Iris pigment epithelial cell (primary cell): Measurements from ENCODE around the gene CASP10.
"Not testable (repeated sequence)": the region's sequence is repeated elsewhere in the genome, so short reads cannot be mapped to it uniquely, and the experiment has no call there.

Source experiments
- DNase-seq: peaks from one replicate; pipeline ENCODE4 v3.0.0-alpha.2; 2011; ENCODE audit warnings: low read depth

The CASP10 gene

DNA sequence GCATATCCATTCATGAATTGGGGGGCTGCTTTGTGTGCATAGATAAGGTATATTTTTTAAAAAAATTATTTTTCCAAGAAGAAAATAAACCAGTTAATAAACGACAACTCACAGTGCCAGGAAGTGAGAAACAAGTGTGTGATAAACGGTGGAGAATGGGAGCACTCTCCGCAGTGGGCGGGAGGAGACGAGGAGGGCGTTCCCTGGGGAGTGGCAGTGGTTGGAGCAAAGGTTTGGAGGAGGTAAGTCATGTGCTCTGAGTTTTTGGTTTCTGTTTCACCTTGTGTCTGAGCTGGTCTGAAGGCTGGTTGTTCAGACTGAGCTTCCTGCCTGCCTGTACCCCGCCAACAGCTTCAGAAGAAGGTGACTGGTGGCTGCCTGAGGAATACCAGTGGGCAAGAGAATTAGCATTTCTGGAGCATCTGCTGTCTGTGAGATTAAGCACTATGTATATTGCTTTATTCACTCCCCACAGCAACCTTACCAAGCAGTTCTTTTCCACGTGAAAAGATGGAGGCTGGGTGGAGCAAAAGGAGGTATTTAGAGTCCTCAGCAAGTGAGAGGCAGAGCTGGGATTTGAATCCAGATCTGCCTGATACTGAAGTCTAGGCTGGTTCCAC is 50.4 kb downstream of the CASP10 start:
- DNase-seq = peak; percentile 39

DNA sequence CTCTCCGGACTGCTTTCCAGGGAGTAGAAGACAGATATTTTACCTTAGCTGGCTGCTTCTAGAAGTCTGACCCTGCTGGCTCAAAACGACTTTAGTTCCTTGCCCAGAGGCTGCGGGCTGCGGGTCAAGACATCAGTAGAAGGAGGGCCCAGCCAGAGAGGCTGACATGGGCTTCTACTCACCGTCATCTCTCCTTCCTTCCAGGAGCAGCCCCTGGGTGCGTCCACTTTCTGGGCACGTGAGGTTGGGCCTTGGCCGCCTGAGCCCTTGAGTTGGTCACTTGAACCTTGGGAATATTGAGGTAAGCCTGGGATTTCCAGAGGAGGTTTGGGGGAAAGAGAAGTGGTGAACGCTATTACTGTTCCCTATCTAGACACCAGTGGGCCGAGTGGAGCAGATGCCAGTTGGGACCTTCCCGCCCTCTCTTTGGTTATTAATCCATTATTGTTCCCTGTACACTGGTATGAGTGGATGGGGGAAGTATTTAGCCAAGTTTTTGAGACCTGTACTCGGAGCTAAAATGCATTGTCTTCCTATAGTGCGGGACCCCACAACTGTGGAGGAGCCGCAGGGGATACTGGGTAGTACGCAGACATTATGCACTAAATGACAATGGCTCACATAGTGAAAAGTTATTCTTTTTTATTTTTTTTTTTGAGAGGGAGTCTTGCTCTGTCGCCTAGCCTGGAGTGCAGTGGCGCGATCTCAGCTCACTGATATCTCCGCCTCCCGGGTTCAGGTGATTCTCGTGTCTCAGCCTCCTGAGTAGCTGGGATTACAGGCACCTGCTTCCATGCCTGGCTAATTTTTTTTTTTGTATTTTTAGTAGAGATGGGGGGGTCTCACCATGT is 51.1 kb downstream of the CASP10 start:
- DNase-seq = no peak

DNA sequence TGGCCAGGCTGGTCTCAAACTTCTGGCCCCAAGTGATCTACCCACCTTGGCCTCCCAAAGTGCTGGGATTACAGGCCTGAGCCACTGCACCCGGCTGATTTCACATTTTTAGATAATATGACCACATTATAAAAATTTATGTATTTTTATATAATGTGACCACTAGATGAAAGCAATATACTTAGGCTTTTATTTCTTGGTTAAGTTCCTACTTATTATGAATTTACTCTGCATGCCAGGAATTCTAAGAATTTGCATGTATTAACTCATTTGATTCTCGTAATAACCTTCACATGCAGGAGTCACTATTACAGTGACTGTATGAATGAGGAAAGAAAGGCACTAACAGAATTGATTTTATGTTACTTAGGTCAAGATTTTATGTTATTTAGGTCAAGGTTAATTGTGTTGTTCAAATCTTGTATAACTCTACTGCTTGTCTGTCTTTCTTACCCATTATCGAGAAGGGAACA is 51.8 kb downstream of the CASP10 start:
- DNase-seq = peak; percentile 30

DNA sequence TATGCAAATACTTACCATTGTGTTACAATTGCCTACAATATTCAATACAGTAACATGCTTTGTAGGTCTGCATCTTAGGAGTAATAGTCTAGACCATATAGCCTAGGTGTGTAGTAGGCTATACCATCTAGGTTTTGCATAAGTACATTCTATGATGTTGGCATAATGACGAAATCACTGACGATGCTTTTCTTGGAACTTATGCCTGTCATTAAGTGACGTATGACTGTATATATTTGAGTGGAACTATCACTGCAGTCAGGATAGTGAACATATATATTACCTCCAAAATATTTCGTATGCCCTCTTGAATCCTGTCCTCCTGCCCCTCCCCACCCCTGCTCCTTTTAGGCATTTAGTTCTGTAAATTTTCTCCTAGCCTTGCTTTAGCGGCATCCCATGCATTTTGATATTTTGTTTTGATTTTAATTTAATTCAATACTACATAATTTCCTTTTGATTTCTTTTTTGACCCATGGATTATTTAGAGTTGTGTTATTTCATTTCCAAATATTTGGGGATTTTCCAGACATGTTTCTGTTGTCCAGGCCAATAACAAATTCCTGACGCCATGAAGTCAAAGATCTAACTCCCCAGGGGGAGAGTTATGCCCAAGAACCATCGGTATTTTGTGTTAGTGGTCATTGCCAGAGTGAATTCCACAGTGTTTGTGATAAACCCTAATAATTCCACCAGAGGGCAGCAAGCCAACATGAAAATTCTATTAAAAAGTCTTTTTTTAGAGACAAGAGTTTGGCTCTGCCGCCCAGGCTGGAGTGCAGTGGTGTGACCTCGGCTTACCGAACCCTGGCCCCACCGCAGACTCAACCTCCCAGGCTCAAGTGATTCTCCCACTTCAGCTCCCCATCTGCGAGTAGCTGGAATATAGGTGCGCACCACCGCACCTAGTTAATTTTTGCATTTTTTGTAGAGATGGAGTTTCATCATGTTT is 53.2 kb downstream of the CASP10 start:
- peak; percentile 74 for DNase-seq

DNA sequence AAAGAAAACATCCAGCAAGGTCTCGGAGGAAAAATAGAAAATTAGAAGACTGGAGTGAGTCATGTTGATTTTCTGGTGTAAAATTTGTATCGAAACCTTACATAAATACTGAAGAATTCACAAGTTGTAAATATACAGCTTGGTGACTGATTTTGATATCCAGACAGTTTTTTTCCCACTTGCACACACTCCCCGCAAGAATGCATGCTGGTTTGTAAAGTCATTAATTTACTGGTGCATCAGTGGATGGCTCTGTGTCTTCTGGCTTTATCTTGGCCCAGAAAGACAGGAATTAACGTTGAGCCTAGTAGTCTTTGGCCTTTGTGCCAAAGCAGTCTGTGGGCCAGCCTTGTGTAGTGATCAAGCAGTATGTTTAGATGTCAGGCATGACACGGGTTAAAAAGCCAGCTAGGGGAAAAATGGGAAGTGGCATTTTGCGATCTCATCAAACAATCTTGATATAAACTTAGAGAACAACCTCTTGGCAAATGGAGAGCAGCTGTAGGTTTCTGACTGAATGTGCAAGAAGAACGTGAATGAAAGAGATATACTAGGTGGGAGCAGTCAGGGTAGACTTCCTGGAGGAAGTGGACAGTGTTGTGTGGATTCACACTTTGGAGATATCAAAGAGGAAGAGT is 54.7 kb downstream of the CASP10 start:
- no peak for DNase-seq

DNA sequence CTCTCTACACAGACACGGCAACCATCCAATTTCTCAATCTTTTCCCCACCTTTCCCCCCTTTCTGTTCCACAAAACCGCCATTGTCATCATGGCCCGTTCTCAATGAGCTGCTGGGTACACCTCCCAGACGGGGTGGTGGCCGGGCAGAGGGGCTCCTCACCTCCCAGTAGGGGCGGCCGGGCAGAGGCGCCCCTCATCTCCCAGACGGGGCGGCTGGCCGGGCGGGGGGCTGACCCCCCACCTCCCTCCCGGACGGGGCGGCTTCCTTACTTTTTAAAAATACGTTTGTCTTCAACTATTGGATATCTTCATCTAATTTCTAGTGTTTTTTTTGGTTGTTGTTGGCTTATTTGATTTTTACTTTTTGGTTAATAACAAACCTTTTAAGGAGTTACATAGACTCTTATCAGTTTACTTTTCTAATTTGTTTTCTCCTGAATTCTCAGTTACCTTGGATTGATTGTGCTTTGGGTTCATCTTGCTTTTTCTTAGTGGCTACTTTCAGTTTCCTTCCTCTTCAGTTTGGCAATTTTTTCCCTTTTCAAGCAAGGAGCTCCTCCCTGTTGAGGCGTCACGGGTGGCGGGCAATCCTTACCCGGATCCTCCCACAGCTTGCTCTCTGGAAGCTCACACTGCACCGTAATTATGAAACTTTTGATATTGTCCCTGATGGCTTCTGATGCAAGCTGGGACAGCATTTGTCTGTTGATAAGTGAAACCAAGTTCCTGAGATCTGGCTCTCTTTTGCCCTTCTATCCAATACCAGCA is 56.4 kb downstream of the CASP10 start:
- DNase-seq = not testable (repeated sequence)

DNA sequence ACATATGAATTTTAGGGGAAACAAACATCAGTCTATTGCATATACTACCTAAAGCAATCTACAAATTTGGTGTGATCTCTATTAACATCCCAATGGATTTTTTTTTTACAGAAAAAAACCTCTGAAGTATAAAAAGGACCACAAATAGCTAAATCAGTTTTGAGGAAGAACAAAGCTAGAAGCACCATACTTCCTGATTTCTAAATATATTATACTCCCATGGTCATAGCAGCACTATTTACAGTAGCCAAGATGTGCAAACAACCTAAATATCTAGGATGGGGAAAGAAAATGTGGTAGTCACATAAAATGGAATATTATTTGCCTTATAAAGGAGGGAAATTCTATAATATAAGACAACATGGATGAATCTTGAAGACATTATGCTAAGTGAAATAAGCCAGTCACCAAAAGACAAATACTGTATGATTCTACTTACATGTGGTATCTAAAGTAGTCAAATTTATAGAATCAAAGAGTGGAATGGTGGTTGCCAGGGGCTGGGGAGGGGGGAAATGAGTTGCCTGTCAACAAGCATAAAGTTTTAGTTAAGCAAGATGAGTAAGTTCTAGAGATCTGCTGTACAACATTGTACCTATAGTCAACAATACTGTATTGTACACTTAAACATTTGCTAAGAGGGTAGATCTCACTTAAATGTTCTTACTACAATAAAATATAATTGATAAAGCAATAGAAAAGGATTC is 59.8 kb downstream of the CASP10 start:
- no peak for DNase-seq

DNA sequence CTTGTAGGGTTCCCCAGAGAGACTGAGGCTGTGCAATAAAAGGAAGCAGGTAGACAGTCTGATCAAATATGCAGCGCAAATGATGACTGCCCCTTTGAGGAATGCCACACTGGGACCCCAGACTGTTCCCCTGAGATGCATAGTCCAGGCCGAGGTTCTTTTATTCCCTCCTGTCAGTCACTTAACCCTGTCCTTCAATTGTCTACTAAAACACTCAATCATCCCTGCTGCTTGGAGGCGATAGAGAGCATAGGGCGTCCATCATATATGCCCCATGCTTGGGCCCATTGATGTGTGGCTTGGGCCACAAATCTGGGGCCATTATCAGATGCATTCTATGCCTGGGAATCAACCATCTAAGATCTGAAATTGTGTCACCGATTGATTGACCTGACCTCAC is 61.9 kb downstream of the CASP10 start:
- no peak for DNase-seq

DNA sequence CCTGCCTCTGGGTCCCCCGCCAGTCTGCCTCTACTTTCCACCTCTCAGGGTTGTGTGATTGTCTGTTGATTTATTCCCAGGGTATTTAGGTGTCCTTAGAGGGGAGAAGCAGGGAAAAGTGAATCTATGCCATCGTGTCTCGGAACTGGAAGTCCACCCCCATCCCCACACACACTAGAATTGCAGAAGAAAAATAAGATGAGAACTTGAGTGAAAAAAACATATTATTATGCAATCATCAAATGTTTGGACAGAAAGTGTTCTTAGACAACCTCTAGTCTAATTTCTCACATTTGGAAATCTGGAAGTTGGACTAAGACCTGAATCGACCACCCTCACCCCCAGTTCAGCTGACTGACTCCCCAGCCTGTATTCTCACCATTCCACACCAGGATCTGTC is 63.3 kb downstream of the CASP10 start:
- DNase-seq = no peak

DNA sequence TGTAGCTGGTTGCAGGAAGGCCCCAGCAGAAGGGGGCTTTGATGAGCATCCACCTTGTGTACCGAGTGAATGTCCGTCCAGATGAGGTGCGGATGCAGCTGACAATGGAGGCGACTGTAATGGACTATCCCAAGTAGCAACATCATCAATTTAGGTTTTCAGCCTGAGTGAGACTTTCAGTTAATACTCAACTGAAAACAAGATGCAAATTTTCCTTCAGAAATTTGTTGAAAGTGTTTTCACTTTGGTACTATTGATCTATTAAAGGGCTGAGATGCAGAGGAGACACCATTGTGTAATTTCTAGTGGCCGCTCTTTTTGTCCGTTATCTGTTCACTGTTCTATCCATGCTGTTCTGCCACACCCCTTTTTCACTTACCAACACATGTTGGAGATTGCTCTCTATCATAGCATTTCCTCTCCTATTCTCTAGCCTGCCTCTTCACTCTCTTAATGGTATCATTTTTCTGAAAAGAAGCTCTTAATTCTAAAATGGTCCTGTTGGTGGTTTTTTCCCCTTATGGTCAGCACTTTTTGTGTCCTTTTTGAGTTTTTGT is 65.4 kb downstream of the CASP10 start:
- no peak for DNase-seq

DNA sequence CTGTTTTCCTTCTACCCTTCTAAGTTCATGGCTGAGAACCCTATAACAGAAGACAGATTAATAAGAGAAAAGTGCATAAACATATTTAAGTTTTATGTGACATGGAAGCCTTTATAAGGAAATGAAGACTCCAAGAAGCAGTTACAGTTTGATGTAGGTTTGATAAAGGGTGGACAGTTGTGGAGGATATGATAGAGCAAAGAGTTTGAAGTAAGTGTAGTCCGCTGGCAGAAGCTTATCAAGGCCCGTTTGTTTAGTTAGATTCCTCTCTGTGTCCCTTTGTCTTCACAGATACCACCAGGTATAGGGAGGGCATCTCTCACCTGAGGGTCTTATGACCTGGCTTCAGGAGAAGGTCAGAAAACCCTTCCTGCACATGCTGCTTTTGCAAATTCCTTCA is 66.9 kb downstream of the CASP10 start:
- no peak for DNase-seq

DNA sequence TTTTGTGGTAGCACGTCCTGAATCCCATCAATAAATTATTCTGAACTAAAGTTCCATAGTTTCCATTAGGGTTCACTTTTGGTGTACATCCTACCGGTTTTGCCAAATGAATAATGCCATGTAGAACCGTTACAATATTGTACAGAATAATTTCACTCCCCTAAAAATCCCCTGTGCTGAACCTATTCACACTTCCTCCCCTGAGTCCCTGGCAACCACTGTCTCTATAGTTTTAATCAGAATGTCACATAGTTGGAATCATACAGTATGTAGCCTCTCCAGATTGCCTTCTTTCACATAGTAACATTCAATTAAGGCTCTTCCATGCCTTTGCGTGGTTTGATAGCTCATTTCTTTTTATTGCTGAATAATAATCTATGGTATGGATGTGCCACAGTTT is 67.8 kb downstream of the CASP10 start:
- no peak for DNase-seq

DNA sequence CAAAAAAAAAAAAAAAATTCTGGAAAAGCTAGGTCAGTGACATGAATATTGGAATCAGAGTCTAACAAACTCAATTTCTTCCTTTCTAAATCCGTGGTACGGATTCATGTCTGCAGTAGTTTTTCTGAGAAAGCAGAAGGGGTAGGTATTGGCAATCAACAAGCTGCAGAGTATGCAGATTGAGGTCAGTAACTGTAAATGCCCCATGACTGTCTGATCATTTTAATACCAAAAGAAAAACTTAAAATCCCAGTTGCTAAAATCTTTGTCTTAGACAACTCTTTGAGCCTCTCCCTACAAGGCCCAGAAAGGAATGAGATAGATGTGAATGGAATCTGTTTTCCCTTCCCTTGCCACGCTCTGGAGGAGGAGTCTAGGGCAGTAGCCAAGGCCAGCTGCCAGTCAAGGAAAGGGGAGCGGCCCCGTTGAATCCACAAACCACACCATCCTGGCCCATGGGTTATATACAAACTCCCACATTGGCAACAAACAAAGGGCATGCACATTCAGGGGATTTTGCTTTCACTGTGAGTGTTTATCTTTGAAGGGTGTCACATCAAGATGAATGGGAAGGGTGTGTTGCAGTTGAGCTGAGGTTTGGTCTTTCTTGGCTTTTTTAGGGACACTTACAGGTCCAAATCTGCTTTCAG is 71.3 kb downstream of the CASP10 start:
- peak; percentile 71 for DNase-seq

DNA sequence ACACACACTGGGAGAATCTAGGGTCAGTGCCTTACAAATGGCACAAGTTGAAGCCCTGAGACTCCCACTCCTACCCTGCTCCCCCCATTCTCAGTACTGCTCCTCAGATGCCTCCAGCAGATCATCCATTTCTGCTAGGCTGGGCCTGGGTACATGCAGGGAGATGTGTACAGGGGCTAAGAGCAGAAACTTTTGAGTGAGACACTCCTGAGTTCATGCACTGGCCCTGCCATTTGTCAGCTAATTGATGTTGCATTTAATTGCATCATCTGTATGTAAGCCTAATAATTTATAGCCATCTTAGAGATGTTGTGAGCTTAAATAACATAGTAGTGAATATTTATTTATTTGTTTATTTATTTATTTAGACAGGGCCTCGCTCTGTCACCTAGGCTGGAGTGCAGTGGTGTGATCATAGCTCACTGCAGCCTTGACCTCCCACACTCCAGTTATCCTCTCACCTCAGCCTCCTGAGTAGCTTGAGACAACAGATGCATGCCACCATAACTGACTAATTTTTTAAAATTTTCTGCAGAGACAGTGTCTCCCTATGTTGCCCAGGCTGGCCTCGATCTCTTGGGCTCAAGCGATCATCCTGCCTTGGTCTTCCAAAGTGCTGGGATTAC is 72.6 kb downstream of the CASP10 start:
- DNase-seq = no peak

DNA sequence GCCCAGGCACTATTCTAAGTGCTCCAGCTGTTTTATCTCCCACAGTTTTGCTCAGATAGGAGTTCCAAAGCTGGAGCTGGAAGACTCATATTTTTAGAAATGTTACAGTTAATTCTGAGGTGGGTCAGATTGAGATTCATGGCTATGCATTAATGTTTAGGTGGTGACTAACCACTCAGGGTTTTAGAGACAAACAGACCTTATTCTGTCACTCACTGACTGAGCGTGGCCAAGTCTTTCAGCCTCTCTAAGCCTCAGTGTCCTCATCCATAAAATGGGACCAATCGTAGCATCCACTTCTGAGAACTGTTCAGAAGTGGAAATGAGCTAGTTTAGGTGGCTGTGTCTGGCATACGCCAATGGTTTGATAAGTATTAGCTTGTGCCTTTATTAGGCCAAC is 73.1 kb downstream of the CASP10 start:
- DNase-seq = no peak

DNA sequence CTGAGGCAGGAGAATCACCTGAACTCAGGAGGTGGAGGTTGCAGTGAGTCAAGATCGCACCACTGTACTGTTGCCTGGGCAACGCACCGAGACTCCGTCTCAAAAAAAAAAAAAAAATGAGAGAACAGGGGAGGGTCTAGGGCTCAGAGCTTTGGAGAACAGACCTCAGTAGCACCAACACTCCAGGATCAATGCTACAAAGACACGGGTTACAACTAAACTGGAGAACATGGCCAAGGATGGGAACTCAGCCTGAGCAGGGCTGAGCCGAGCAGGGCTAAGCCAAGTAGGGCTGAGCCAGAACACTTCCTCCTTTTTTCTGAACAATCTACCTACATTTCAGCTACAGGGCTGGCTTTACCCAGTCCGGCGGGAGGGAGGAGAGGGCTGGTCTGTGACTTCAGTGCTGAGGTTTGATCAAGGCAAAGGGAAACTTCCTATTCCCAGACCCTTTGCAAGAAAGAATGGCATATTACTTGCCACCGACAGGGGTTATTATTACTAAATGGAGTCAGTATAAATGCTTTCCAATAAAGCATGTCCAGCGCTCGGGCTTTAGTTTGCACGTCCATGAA is 74.5 kb downstream of the CASP10 start:
- no peak for DNase-seq

DNA sequence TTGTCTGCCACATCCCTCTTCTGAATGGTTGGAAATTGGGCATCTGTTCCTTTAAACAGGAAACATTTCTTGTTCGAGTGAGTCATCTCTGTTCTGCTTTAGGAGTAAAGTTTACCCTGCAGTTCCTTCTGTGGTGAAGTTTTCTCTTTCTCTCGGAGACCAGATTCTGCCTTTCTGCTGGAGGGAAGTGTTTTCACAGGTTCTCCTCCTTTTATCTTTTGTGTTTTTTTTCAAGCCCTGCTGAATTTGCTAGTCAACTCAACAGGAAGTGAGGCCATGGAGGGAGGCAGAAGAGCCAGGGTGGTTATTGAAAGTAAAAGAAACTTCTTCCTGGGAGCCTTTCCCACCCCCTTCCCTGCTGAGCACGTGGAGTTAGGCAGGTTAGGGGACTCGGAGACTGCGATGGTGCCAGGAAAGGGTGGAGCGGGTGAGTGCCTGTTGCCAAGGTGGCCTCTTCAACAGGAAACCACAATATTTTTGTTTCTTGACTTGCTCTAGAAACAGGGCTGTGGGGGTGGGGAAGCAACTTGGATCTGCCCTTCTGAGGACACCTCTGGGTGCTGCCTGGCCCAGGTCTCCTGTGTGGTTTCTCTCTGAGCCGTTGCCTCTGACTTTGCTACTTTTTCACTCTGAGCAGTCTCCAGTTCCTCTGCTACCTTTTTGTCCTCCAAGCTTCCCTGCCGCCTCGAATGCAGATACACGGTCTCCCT is 75.2 kb downstream of the CASP10 start:
- DNase-seq = peak; percentile 88
